OCI-LY1 (cell line): ENCODE data around the gene FAM53B.

ENCODE experiments used
- CTCF ChIP-seq: fragments of 200-600 bp; sonication (generic), shearing (Covaris generic); IDR thresholded peaks from 2 replicates; pipeline ENCODE4 v1.5.1; 2017; ENCODE audit warnings: mild to moderate bottlenecking, antibody characterized with exemption, low read length, moderate library complexity, mixed read lengths
- EZH2 ChIP-seq: fragments of 200-600 bp; sonication (generic), shearing (Covaris generic); IDR thresholded peaks from 2 replicates; pipeline ENCODE4 v1.8.0; 2017; ENCODE audit warnings: borderline replicate concordance, mixed run types, mild to moderate bottlenecking, antibody characterized with exemption, low read length, moderate library complexity, mixed read lengths

- TF ChIP-seq CTCF (no peak), EZH2 (no peak)
These were observed 35.9 kb downstream of the FAM53B start for GRCh38 chr10:124708246-124708779.
